Measurements from ENCODE around the gene MROH2A. TPM values are rescaled to one million over a fixed set of nuclear protein-coding genes. Genes with fewer than 3 reads are reported as not detected.

Gene MROH2A
- total RNA-seq, 1 experiment from 2014 or later = 1.4 TPM

DNA sequence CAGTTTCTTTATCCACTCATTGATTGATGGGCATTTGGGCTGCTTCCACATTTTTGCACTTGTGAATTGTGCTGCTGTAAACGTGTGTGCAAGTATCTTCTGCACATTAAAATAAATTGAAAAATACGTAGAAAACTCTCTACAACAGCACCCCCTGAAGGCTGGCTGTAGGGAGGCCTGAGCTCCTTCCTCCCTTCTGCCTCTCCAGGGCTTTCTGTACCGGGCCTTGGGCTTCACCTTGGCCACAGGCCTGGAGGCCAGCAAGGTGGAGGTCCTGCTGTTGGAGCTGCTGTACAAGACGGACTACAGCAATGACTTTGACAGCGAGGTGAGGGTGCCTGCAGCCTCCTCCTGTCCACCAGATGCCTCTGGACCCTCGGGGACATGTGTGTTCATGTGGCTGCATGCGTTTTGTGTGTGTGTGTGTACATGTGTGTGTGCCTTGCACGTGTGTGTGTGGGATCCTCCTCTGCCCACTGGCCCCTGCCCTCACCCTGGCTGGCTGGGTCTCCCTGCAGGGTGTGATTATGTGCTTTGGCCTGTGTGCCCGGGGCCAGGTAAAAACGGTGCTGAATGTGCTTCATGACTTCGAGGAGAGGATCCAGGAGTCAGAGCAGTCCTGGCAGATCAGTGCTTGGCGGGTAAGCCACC, 29.2 kb downstream of the MROH2A start:
- no TSS peak for BruUV-seq (replicated peaks)
- no peaks in the 10 kb centered on the region for H3K36me3 ChIP-seq (ENCODE audit: low read depth)
- H3K4me1 ChIP-seq (replicated peaks; ENCODE audit: insufficient read depth) = no peaks in the 10 kb centered on the region
- no peak for DNase-seq
- H3F3A ChIP-seq (ENCODE audit: insufficient read depth, low read depth) = no peaks in the 10 kb centered on the region
- no peak overlapping the region for H3K4me2 ChIP-seq
- no peaks in the 10 kb centered on the region; the same call in 1 of the 2 replicates for H3K27me3 ChIP-seq (ENCODE audit: insufficient read depth, low read depth)
- no peaks in the 10 kb centered on the region for H4K20me1 ChIP-seq (ENCODE audit: insufficient read depth)
- intact Hi-C loops (cut with micrococcal nuclease; ENCODE audit: unreplicated experiment) = no loop called here
- no peak overlapping the region for H2AFZ ChIP-seq
- no peaks in the 10 kb centered on the region for H3K9me3 ChIP-seq (ENCODE audit: insufficient read depth, low read depth)
- POLR2A ChIA-PET (ENCODE audit: unreplicated experiment) = no interaction called here
- no peak overlapping the region for H3K27ac ChIP-seq
- H3K79me2 ChIP-seq (ENCODE audit: low read depth) = no peaks in the 10 kb centered on the region
- CTCF ChIA-PET = interaction anchor here (0.6 kb wide), 1 partner anchor 38 kb away, joined by 3 read pairs; no protein-coding TSS in a partner anchor
- no peak for TF ChIP-seq EZH2 (IDR thresholded peaks at IDR 0.05; ENCODE audit: low read depth)
- TF ChIP-seq, protein P1, sequence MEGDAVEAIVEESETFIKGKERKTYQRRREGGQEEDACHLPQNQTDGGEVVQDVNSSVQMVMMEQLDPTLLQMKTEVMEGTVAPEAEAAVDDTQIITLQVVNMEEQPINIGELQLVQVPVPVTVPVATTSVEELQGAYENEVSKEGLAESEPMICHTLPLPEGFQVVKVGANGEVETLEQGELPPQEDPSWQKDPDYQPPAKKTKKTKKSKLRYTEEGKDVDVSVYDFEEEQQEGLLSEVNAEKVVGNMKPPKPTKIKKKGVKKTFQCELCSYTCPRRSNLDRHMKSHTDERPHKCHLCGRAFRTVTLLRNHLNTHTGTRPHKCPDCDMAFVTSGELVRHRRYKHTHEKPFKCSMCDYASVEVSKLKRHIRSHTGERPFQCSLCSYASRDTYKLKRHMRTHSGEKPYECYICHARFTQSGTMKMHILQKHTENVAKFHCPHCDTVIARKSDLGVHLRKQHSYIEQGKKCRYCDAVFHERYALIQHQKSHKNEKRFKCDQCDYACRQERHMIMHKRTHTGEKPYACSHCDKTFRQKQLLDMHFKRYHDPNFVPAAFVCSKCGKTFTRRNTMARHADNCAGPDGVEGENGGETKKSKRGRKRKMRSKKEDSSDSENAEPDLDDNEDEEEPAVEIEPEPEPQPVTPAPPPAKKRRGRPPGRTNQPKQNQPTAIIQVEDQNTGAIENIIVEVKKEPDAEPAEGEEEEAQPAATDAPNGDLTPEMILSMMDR (conservative IDR thresholded peaks at IDR 0.05) = peak; percentile 43; the same call in 1 of the 2 replicates
- no peaks in the 10 kb centered on the region for H3K9me2 ChIP-seq (ENCODE audit: insufficient read depth)
- H3K4me3 ChIP-seq = no peak overlapping the region

GRCh38 chr2:233807966-233808935, 30.1 kb downstream of the MROH2A start:
- Histone ChIP-seq H3K9me3 (ENCODE audit: insufficient read depth, low read depth) (no peaks in the 10 kb centered on the region), H3K79me2 (ENCODE audit: low read depth) (no peaks in the 10 kb centered on the region), H2AFZ (no peak overlapping the region), H3K27me3 (ENCODE audit: insufficient read depth, low read depth) (no peaks in the 10 kb centered on the region; the same call in 1 of the 2 replicates), H3K36me3 (ENCODE audit: low read depth) (no peaks in the 10 kb centered on the region), H3F3A (ENCODE audit: insufficient read depth, low read depth) (no peaks in the 10 kb centered on the region), H3K4me3 (no peak overlapping the region), H3K27ac (no peak overlapping the region), H3K9me2 (ENCODE audit: insufficient read depth) (no peaks in the 10 kb centered on the region), H4K20me1 (ENCODE audit: insufficient read depth) (no peaks in the 10 kb centered on the region), H3K4me1 (replicated peaks; ENCODE audit: insufficient read depth) (no peaks in the 10 kb centered on the region), H3K4me2 (no peak overlapping the region)
- ChIA-PET POLR2A (ENCODE audit: unreplicated experiment) (interaction anchor here (0.5 kb wide), 1 partner anchor 885 kb away, joined by 6 read pairs; no protein-coding TSS in a partner anchor), CTCF (interaction anchor here (0.6 kb wide), 1 partner anchor 37 kb away, joined by 3 read pairs; no protein-coding TSS in a partner anchor)
- DNase-seq = no peak
- intact Hi-C loops (cut with micrococcal nuclease; ENCODE audit: unreplicated experiment) = no loop called here
- no TSS peak for BruUV-seq (replicated peaks)
- TF ChIP-seq, protein P1 (conservative IDR thresholded peaks at IDR 0.05) = no peak
- TF ChIP-seq EZH2 (IDR thresholded peaks at IDR 0.05; ENCODE audit: low read depth) = no peak

DNA sequence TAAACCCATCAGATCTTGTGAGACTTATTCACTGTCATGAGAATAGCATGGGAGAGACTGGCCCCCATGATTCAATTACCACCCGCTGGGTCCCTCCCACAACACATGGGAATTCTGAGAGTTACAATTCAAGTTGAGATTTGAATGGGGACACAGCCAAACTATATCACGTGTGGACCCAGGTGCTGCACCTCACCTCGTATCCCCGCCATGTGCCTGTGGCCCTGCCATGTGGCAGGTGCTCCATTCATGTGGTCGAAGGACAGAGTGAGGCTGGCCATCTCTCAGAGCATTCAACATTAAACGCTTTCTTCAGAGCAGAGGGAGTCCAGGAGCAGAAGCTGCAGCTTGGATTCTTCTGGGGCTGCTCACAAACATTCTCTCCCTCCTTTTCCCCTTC, 32.3 kb downstream of the MROH2A start:
- no peaks in the 10 kb centered on the region for H3K9me2 ChIP-seq (ENCODE audit: insufficient read depth)
- H3K79me2 ChIP-seq (ENCODE audit: low read depth) = no peaks in the 10 kb centered on the region
- ChIA-PET POLR2A (ENCODE audit: unreplicated experiment) (no interaction called here), CTCF (no interaction called here)
- no peak overlapping the region for H3K4me3 ChIP-seq
- H3K27ac ChIP-seq = no peak overlapping the region
- H3K4me1 ChIP-seq (replicated peaks; ENCODE audit: insufficient read depth) = no peaks in the 10 kb centered on the region
- no peaks in the 10 kb centered on the region for H3K9me3 ChIP-seq (ENCODE audit: insufficient read depth, low read depth)
- intact Hi-C loops (cut with micrococcal nuclease; ENCODE audit: unreplicated experiment) = no loop called here
- no peak for TF ChIP-seq EZH2 (IDR thresholded peaks at IDR 0.05; ENCODE audit: low read depth)
- TF ChIP-seq, protein P1 (conservative IDR thresholded peaks at IDR 0.05) = no peak
- no peak overlapping the region for H2AFZ ChIP-seq
- no peak for DNase-seq
- H4K20me1 ChIP-seq (ENCODE audit: insufficient read depth) = no peaks in the 10 kb centered on the region
- no TSS peak for BruUV-seq (replicated peaks)
- no peaks in the 10 kb centered on the region; the same call in 1 of the 2 replicates for H3K27me3 ChIP-seq (ENCODE audit: insufficient read depth, low read depth)
- no peaks in the 10 kb centered on the region for H3K36me3 ChIP-seq (ENCODE audit: low read depth)
- no peak overlapping the region for H3K4me2 ChIP-seq
- no peaks in the 10 kb centered on the region for H3F3A ChIP-seq (ENCODE audit: insufficient read depth, low read depth)

Measured in PC-9 (cell line).